ENCODE data around the gene RNU6-7. TPM values are rescaled to one million over a fixed set of nuclear protein-coding genes. Genes with fewer than 3 reads are reported as not detected.
A peak's percentile ranks its signal among the peaks of the same experiment; 100 is the strongest.

The RNU6-7 gene
- total and polyA plus RNA-seq, 2 donors (not counting 1 experiment from before 2014, with no cell fraction given) = not detected

- TF ChIP-seq, protein P1, sequence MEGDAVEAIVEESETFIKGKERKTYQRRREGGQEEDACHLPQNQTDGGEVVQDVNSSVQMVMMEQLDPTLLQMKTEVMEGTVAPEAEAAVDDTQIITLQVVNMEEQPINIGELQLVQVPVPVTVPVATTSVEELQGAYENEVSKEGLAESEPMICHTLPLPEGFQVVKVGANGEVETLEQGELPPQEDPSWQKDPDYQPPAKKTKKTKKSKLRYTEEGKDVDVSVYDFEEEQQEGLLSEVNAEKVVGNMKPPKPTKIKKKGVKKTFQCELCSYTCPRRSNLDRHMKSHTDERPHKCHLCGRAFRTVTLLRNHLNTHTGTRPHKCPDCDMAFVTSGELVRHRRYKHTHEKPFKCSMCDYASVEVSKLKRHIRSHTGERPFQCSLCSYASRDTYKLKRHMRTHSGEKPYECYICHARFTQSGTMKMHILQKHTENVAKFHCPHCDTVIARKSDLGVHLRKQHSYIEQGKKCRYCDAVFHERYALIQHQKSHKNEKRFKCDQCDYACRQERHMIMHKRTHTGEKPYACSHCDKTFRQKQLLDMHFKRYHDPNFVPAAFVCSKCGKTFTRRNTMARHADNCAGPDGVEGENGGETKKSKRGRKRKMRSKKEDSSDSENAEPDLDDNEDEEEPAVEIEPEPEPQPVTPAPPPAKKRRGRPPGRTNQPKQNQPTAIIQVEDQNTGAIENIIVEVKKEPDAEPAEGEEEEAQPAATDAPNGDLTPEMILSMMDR (conservative IDR thresholded peaks at IDR 0.05 in 1 of 2, IDR thresholded peaks at IDR 0.05 in 1 of 2; ENCODE audit: low read depth in 1 of 2, low read length in 2 of 2) = no peak
- no peak for TF ChIP-seq EZH2 (IDR thresholded peaks at IDR 0.05; ENCODE audit: low read length, missing control alignments)
Observed at GRCh38 chr14:32167907-32168306, 33.9 kb upstream of the RNU6-7 start.

DNA sequence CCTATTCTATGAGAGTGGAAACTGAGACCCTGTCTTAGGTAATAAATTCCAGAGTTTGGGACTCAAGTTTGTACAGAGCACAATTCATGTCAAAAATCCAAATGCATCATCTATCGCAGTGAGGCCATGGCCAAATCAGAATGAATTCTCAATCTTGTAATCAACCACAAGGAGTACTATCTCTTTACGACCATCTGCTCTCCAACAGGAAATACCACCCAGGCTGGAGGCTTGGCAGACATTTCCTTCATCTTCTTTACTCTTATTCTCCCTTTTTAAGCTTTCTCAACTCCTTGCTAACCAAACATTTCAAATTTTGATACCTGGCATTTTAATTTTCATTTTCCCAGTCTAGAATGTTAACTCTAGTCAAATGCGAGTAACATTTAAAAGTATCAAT lies 32.7 kb upstream of the RNU6-7 start:
- Histone ChIP-seq H3K9me3 (ENCODE audit: control insufficient read depth, insufficient read depth, low read depth, low read length) (no peaks in the 10 kb centered on the region), H3K9ac (ENCODE audit: insufficient read depth, low read length) (no peak overlapping the region), H3K4me2 (ENCODE audit: extremely low read depth, insufficient read depth, low read length) (no peak overlapping the region), H3K79me2 (ENCODE audit: control insufficient read depth, insufficient read depth, low read length) (no peaks in the 10 kb centered on the region), H3K27me3 (ENCODE audit: control insufficient read depth, insufficient read depth, low read length) (no peaks in the 10 kb centered on the region), H3K36me3 (ENCODE audit: control insufficient read depth, insufficient read depth, low read length) (no peaks in the 10 kb centered on the region), H3K4me1 (ENCODE audit: control insufficient read depth, extremely low read depth, insufficient read depth, low read length) (no peaks in the 10 kb centered on the region), H3K27ac (ENCODE audit: insufficient read depth, low read length) (no peak overlapping the region), H3K4me3 (replicated peaks in 1 of 4; ENCODE audit: control extremely low read depth in 1 of 4, insufficient read depth in 1 of 4, low read depth in 3 of 4, low read length in 4 of 4) (no peak overlapping the region), H2AFZ (ENCODE audit: low read length) (no peak overlapping the region), H4K20me1 (ENCODE audit: control insufficient read depth, extremely low read depth, insufficient read depth, low read length) (no peaks in the 10 kb centered on the region)
- DNase-seq (ENCODE audit: low read depth in 2 of 2) = no peak
- no peak for TF ChIP-seq EZH2 (IDR thresholded peaks at IDR 0.05; ENCODE audit: low read length, missing control alignments)
- TF ChIP-seq, protein P1 (conservative IDR thresholded peaks at IDR 0.05 in 1 of 2, IDR thresholded peaks at IDR 0.05 in 1 of 2; ENCODE audit: low read depth in 1 of 2, low read length in 2 of 2) = no peak

More at GRCh38 chr14:32167907-32168306, 33.9 kb upstream of the RNU6-7 start:
- Histone ChIP-seq H3K4me2 (ENCODE audit: extremely low read depth, insufficient read depth, low read length) (no peak overlapping the region), H3K9me3 (ENCODE audit: control insufficient read depth, insufficient read depth, low read depth, low read length) (no peaks in the 10 kb centered on the region), H4K20me1 (ENCODE audit: control insufficient read depth, extremely low read depth, insufficient read depth, low read length) (no peaks in the 10 kb centered on the region), H2AFZ (ENCODE audit: low read length) (no peak overlapping the region), H3K36me3 (ENCODE audit: control insufficient read depth, insufficient read depth, low read length) (no peaks in the 10 kb centered on the region), H3K4me1 (ENCODE audit: control insufficient read depth, extremely low read depth, insufficient read depth, low read length) (no peaks in the 10 kb centered on the region), H3K79me2 (ENCODE audit: control insufficient read depth, insufficient read depth, low read length) (no peaks in the 10 kb centered on the region), H3K27me3 (ENCODE audit: control insufficient read depth, insufficient read depth, low read length) (no peaks in the 10 kb centered on the region), H3K27ac (ENCODE audit: insufficient read depth, low read length) (no peak overlapping the region), H3K9ac (ENCODE audit: insufficient read depth, low read length) (no peak overlapping the region), H3K4me3 (replicated peaks in 1 of 4; ENCODE audit: control extremely low read depth in 1 of 4, insufficient read depth in 1 of 4, low read depth in 3 of 4, low read length in 4 of 4) (no peak overlapping the region)
- peak in 1 of 2 donors; percentile 45 for DNase-seq (ENCODE audit: low read depth in 2 of 2)

GRCh38 chr14:32171469-32171868 lies 30.4 kb upstream of the RNU6-7 start:
- TF ChIP-seq, protein P1 (conservative IDR thresholded peaks at IDR 0.05 in 1 of 2, IDR thresholded peaks at IDR 0.05 in 1 of 2; ENCODE audit: low read depth in 1 of 2, low read length in 2 of 2) = no peak
- TF ChIP-seq EZH2 (IDR thresholded peaks at IDR 0.05; ENCODE audit: low read length, missing control alignments) = no peak
- H3K27ac ChIP-seq (ENCODE audit: insufficient read depth, low read length) = no peak overlapping the region
- H3K79me2 ChIP-seq (ENCODE audit: control insufficient read depth, insufficient read depth, low read length) = no peaks in the 10 kb centered on the region
- H3K4me3 ChIP-seq (replicated peaks in 1 of 4; ENCODE audit: control extremely low read depth in 1 of 4, insufficient read depth in 1 of 4, low read depth in 3 of 4, low read length in 4 of 4) = no peak overlapping the region
- no peaks in the 10 kb centered on the region for H3K4me1 ChIP-seq (ENCODE audit: control insufficient read depth, extremely low read depth, insufficient read depth, low read length)
- DNase-seq (ENCODE audit: low read depth in 2 of 2) = no peak
- H3K36me3 ChIP-seq (ENCODE audit: control insufficient read depth, insufficient read depth, low read length) = no peaks in the 10 kb centered on the region
- no peak overlapping the region for H2AFZ ChIP-seq (ENCODE audit: low read length)
- no peak overlapping the region for H3K9ac ChIP-seq (ENCODE audit: insufficient read depth, low read length)
- H4K20me1 ChIP-seq (ENCODE audit: control insufficient read depth, extremely low read depth, insufficient read depth, low read length) = no peaks in the 10 kb centered on the region
- H3K4me2 ChIP-seq (ENCODE audit: extremely low read depth, insufficient read depth, low read length) = no peak overlapping the region
- no peaks in the 10 kb centered on the region for H3K27me3 ChIP-seq (ENCODE audit: control insufficient read depth, insufficient read depth, low read length)
- no peaks in the 10 kb centered on the region for H3K9me3 ChIP-seq (ENCODE audit: control insufficient read depth, insufficient read depth, low read depth, low read length)

All from fibroblast of lung (primary cell).